ENCODE data around the gene HRAS.

Gene HRAS

DNA sequence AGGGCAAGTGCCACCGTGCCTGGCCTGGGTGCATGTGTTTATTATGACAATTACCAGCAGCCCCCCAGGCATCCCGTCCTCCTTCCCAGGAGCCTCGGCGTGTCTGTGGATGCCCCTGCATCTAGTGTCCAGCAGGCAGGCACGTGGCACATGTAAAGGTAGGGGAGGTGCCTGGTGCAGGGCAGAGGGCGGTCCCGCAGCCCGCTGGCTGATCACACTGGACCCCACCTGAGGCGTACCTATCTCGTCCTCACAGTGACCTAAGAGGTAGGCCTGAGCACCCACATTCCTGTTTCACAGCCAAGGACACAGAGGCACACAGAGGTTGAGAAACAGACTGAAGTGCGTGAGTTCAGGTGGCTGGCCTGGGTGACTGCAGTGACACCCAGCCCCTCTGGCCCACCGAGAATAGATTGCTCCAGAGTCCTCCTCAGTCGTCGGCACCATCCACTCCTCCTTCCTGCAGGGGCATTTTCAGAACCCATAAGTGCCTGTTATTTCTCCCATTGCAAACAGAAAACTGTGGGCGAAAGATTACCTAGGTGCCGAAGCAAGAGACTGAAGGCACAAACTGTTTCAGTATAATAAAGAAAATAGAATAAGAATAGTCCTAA is 37.9 kb upstream of the HRAS start:
- no peak for DNase-seq (ENCODE audit: low read depth)
- no peak for TF ChIP-seq CTCF (IDR thresholded peaks at IDR 0.05; ENCODE audit: control insufficient read depth, extremely low read depth, insufficient read depth)
- H3K4me3 ChIP-seq (ENCODE audit: low read depth, low read length) = no peak overlapping the region

DNA sequence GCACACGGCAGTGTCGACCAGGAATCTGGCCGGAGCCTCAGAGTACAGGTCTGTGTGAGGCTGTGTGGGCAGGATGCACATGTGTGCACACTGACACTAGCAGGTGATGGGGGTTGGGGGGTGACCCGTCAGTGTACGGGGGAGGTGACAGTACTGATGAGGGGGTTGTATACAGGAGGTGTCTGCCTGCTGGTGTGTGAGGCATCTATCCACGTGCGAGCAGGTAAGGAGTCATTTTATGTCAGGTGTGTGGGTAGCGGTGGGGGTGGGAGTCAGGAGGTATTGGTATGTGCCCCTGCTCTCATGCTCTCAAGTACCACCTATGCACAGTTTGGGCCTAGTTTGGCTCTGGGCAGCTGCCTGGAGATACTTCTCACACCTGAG is 36.4 kb upstream of the HRAS start:
- no peak for DNase-seq (ENCODE audit: low read depth)
- H3K4me3 ChIP-seq (ENCODE audit: low read depth, low read length) = no peak overlapping the region
- no peak for TF ChIP-seq CTCF (IDR thresholded peaks at IDR 0.05; ENCODE audit: control insufficient read depth, extremely low read depth, insufficient read depth)

GRCh38 chr11:569158-569885 is 33.9 kb upstream of the HRAS start:
- TF ChIP-seq CTCF (IDR thresholded peaks at IDR 0.05; ENCODE audit: control insufficient read depth, extremely low read depth, insufficient read depth) = no peak
- no peak for DNase-seq (ENCODE audit: low read depth)

DNA sequence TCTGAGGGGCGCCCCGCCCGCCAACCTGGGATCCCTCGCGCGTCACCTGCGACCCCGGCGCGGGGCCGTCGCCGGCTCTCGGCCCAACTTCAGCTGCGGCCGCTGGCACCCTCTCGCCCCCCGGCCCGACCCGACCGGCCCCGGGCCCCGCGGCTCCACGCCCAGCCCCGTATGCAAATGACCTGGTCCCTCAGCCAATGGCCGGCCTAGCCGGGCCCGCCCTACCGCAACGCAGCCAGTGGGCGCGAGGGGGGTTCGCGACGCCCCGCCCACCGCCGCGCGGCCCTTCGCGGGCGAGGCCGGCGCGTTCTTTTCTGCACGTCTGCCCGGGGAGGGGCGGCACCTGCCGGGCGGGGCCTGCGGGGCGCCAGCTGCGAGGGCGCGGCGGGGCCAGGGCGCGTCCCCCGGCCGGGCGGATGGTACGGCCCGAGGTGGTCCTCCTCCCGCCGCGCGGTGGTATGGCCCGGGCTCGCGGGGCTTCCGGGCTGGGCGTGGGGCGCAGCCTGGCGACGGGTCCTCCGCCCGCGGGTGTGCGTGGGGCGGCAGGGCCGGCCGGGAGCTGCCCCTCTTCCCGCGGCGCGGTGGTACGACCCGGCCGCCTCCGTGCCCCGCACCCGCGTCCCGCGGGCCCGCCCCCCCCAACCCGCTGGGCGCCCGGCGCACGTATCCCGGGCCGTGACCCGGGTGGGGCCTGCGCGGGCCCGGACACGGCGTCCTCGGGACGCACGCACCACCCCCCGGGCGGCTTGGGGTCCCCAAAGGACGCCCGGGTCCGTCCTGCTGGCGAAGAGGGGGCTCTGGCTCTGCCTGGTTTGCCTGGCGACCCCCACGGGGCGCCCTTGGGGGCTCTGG is 33.2 kb upstream of the HRAS start:
- peak overlapping the region; percentile 75 for H3K4me3 ChIP-seq (ENCODE audit: low read depth, low read length)
- no peak for TF ChIP-seq CTCF (IDR thresholded peaks at IDR 0.05; ENCODE audit: control insufficient read depth, extremely low read depth, insufficient read depth)
- DNase-seq (ENCODE audit: low read depth) = peak; percentile 70

More at GRCh38 chr11:569158-569885, 33.9 kb upstream of the HRAS start:
- peak overlapping the region; percentile 75 for H3K4me3 ChIP-seq (ENCODE audit: low read depth, low read length)

- DNase-seq (ENCODE audit: low read depth) = no peak
- H3K4me3 ChIP-seq (ENCODE audit: low read depth, low read length) = peak overlapping the region; percentile 64
- TF ChIP-seq CTCF (IDR thresholded peaks at IDR 0.05; ENCODE audit: control insufficient read depth, extremely low read depth, insufficient read depth) = no peak
Observed at GRCh38 chr11:567629-568292, 32.4 kb upstream of the HRAS start.

- no peak for TF ChIP-seq CTCF (IDR thresholded peaks at IDR 0.05; ENCODE audit: control insufficient read depth, extremely low read depth, insufficient read depth)
- H3K4me3 ChIP-seq (ENCODE audit: low read depth, low read length) = peak overlapping the region; percentile 64
- DNase-seq (ENCODE audit: low read depth) = no peak
Observed at GRCh38 chr11:567011-567628, 31.7 kb upstream of the HRAS start.
